Gastrocnemius medialis (tissue), 4 donors: ENCODE data around the gene ABCA12. TPM values are rescaled to one million over a fixed set of nuclear protein-coding genes. Genes with fewer than 3 reads are reported as not detected.
A peak's percentile ranks its signal among the peaks of the same experiment; 100 is the strongest.
"Not testable (repeated sequence)": the region's sequence is repeated elsewhere in the genome, so short reads cannot be mapped to it uniquely, and the experiment has no call there.

ENCODE experiments used
- ATAC-seq, 2 donors: fragments of 150-250 bp; one replicate each; pipeline ENCODE4 v1.9.1; 2016
- DNase-seq, 2 donors: peaks; one replicate each; pipeline ENCODE4 v3.0.0-alpha.2; 2019
- H3K27ac ChIP-seq, 4 donors: fragments of 200-600 bp; sonication (generic); 1 replicate in 1 of 4; 2 replicates in 3 of 4; pipeline ENCODE4 v1.5.1; 2016 to 2018; ENCODE audit warnings: mild to moderate bottlenecking in 2 of 4, moderate library complexity in 1 of 4
- H3K27me3 ChIP-seq, 3 donors: fragments of 200-600 bp; sonication (generic) in 2 of 3; 1 replicate in 1 of 3; 2 replicates in 2 of 3; pipeline versions ENCODE4 v1.5.1 to v1.6.0; 2016 to 2019; ENCODE audit warnings: mild to moderate bottlenecking in 1 of 3, moderate library complexity in 1 of 3
- H3K36me3 ChIP-seq, 2 donors: fragments of 200-600 bp; sonication (generic) in 1 of 2; one replicate each; pipeline ENCODE4 v1.5.1; 2017 to 2018
- H3K4me1 ChIP-seq, 2 donors: fragments of 200-600 bp; sonication (generic) in 1 of 2; one replicate each; pipeline ENCODE4 v1.5.1; 2016 to 2017; ENCODE audit warnings: mild to moderate bottlenecking in 2 of 2
- H3K4me3 ChIP-seq, 4 donors: fragments of 200-600 bp; sonication (generic) in 3 of 4; 1 replicate in 1 of 4; 2 replicates in 3 of 4; pipeline ENCODE4 v1.5.1; 2016 to 2019; ENCODE audit warnings: mild to moderate bottlenecking in 2 of 4
- H3K9me3 ChIP-seq, 3 donors: fragments of 200-600 bp; sonication (generic) in 2 of 3; 1 replicate in 1 of 3; 2 replicates in 2 of 3; pipeline ENCODE4 v1.5.1; 2016 to 2019
- CTCF ChIP-seq, 5 experiments: fragments of 450-650 bp in 3 of 5; fragments of 200-600 bp in 2 of 5; sonication (generic) in 2 of 5; IDR thresholded peaks in 4 of 5; conservative IDR thresholded peaks in 1 of 5; 1 replicate in 4 of 5; 2 replicates in 1 of 5; pipeline ENCODE4 v1.5.1; 2016 to 2019; ENCODE audit warnings: antibody characterized with exemption in 5 of 5, mild to moderate bottlenecking in 3 of 5, moderate library complexity in 3 of 5
- POLR2A ChIP-seq, 2 donors: fragments of 450-650 bp; IDR thresholded peaks; one replicate each; pipeline ENCODE4 v1.6.1; 2017; ENCODE audit warnings: antibody characterized with exemption in 2 of 2, mild to moderate bottlenecking in 2 of 2, moderate library complexity in 2 of 2
- in situ Hi-C, 4 donors: fragments of 200-750 bp; cut with MboI; loops; one replicate each; pipeline versions ENCODE4 v1.15.0 to v1.8.0; 2017; ENCODE audit warnings: low sequenced_read_pairs in 4 of 4
- intact Hi-C: fragments of 100-400 bp; cut with DNase I; formaldehyde crosslinking; loops from one replicate; pipeline ENCODE4 v1.15.1; 2023; ENCODE audit warnings: low total_unique reads
- total RNA-seq, 4 donors: library from RNA; depleted of rRNA; stranded (reverse); fragments of >200 nt; gene quantifications; one replicate each; pipeline versions ENCODE4 v1.1.0 to v1.2.3, GENCODE V29; 2016

ABCA12 gene
- total RNA-seq, 4 donors from 2014 or later, result not detected

GRCh38 chr2:215171796-215172195, 33.4 kb upstream of the ABCA12 start:
- ATAC-seq, result no peak

GRCh38 chr2:215171151-215171550, 32.7 kb upstream of the ABCA12 start:
- Histone ChIP-seq H3K4me3 (peak overlapping the region; percentile 10 to 39 (median 30)), H3K27me3 (no peaks in the 10 kb centered on the region), H3K9me3 (no peaks in the 10 kb centered on the region), H3K27ac (no peak overlapping the region), H3K36me3 (no peaks in the 10 kb centered on the region), H3K4me1 (no peaks in the 10 kb centered on the region)
- no peak for ATAC-seq
- TF ChIP-seq POLR2A (IDR thresholded peaks at IDR 0.05) (no peak), CTCF (IDR thresholded peaks at IDR 0.05 in 4 of 5, conservative IDR thresholded peaks at IDR 0.05 in 1 of 5) (no peak)
- in situ Hi-C loops, result no loop called here
- intact Hi-C loops, result no loop called here
- no peak for DNase-seq

More at GRCh38 chr2:215171796-215172195, 33.4 kb upstream of the ABCA12 start:
- no peak for DNase-seq
- no peak for TF ChIP-seq CTCF (IDR thresholded peaks at IDR 0.05 in 4 of 5, conservative IDR thresholded peaks at IDR 0.05 in 1 of 5)
- no peaks in the 10 kb centered on the region for H3K4me1 ChIP-seq
- H3K27ac ChIP-seq, result no peak overlapping the region
- H3K27me3 ChIP-seq, result no peaks in the 10 kb centered on the region
- no peaks in the 10 kb centered on the region for H3K9me3 ChIP-seq
- intact Hi-C loops (no loop called here), in situ Hi-C loops (no loop called here)
- no peak overlapping the region for H3K4me3 ChIP-seq
- H3K36me3 ChIP-seq, result no peaks in the 10 kb centered on the region

- ATAC-seq, H3K4me1 ChIP-seq, DNase-seq, H3K36me3 ChIP-seq, H3K9me3 ChIP-seq, H3K27me3 ChIP-seq, H3K4me3 ChIP-seq, H3K27ac ChIP-seq, in situ Hi-C loops, intact Hi-C loops: not testable (repeated sequence)
Observed at GRCh38 chr2:215166505-215166904, 28.1 kb upstream of the ABCA12 start.

GRCh38 chr2:215163319-215163718, 24.9 kb upstream of the ABCA12 start:
- in situ Hi-C loops, intact Hi-C loops, H3K4me3 ChIP-seq: not testable (repeated sequence)

GRCh38 chr2:215161301-215161829, 22.9 kb upstream of the ABCA12 start:
- in situ Hi-C loops, result no loop called here
- no peaks in the 10 kb centered on the region for H3K9me3 ChIP-seq
- no peak for TF ChIP-seq CTCF (IDR thresholded peaks at IDR 0.05 in 4 of 5, conservative IDR thresholded peaks at IDR 0.05 in 1 of 5)
- TF ChIP-seq POLR2A (IDR thresholded peaks at IDR 0.05), result no peak
- ATAC-seq (no peak), DNase-seq (no peak)
- H3K27ac ChIP-seq, result no peak overlapping the region
- no peaks in the 10 kb centered on the region for H3K4me1 ChIP-seq
- H3K36me3 ChIP-seq, result no peaks in the 10 kb centered on the region
- intact Hi-C loops, result no loop called here
- no peaks in the 10 kb centered on the region for H3K27me3 ChIP-seq
- H3K4me3 ChIP-seq, result no peak overlapping the region

More at GRCh38 chr2:215163319-215163718, 24.9 kb upstream of the ABCA12 start:
- DNase-seq, H3K4me1 ChIP-seq, H3K36me3 ChIP-seq, H3K27me3 ChIP-seq, H3K9me3 ChIP-seq, H3K27ac ChIP-seq, ATAC-seq: not testable (repeated sequence)

- Histone ChIP-seq H3K4me3 (no peak overlapping the region), H3K27ac (no peak overlapping the region), H3K27me3 (no peaks in the 10 kb centered on the region), H3K4me1 (no peaks in the 10 kb centered on the region), H3K36me3 (no peaks in the 10 kb centered on the region), H3K9me3 (no peaks in the 10 kb centered on the region)
- TF ChIP-seq POLR2A (IDR thresholded peaks at IDR 0.05), result no peak
- TF ChIP-seq CTCF (IDR thresholded peaks at IDR 0.05 in 4 of 5, conservative IDR thresholded peaks at IDR 0.05 in 1 of 5), result no peak
- ATAC-seq (no peak), DNase-seq (no peak)
- intact Hi-C loops, result no loop called here
- in situ Hi-C loops, result no loop called here
Observed at GRCh38 chr2:215160081-215160480, 21.7 kb upstream of the ABCA12 start.
